ENCODE data around the gene DPP4. TPM values are rescaled to one million over a fixed set of nuclear protein-coding genes. Genes with fewer than 3 reads are reported as not detected.

DPP4 gene
- total RNA-seq (1 to 10 TPM; 1.7 to 8.3 (median 4.1) TPM), polyA plus RNA-seq (1 to 10 TPM; 1.1 to 5.2 TPM)
- long read RNA-seq, donor 1, transcript DPP4-201 (26 exons, 3,904 nt) = major isoform, 6 of 8 reads
- long read RNA-seq, donor 1, partial matches to known transcripts = 0 of 8 reads
- long read RNA-seq, donor 1, other reads (novel, unspliced or antisense) = 2 of 8 reads
- long read RNA-seq, donor 2, partial matches to known transcripts = 0 of 3 reads
- long read RNA-seq, donor 2, other reads (novel, unspliced or antisense) = 1 of 3 reads
- long read RNA-seq, donor 3, transcript DPP4-201 (26 exons, 3,904 nt) = major isoform, 11 of 18 reads
- long read RNA-seq, donor 3, partial matches to known transcripts = 3 of 18 reads
- long read RNA-seq, donor 3, other reads (novel, unspliced or antisense) = 4 of 18 reads

DNA sequence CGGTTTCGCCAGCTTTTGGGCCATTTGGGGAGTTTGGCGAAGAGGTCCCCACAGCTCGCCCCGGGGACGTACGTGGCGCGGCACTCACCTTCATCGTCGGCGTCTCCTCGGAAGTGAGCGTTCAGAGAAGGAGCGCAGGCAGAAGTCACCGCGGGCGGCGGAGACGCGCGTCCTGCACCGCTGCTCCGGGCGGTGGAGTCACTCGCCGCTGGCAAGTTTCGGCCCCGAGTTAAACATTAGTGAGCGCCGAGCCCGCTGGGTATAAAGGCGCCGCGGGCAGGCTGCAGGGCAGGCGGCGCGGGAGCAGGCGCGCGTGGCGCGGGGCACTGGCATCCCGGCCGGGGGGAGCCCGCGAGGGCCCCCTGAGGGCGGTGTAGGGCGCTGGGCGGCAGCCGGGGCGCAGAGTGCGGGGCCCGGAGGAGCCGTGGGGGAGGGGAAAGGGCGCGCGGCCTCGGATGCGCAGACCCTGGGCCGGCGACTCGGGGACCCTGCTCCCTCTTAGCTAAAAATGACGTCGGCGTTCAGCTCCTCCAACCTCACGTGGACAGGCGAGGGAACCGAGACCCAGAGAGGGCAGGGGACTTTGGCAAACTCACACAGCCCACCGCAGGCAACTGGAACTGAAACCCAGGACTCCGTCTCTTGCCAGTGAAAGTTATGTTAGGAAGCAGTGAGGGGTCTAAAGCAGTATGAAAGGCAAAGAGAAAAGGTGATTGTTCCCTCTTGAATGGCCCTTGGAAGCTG lies at the start of gene DPP4:
TSS of gene DPP4 (minus strand) at position 328 of the 744 bp plus-strand sequence. CDS start at position 94, 234 bp downstream.
- peaks cover 0 to 18% (median 0%) of the 10 kb centered on the region in 7 donors for H3K27me3 ChIP-seq
- WGBS, 2 donors = 1% methylated on average over 63 to 71 of the region's 71 CpGs
- peaks cover 3 to 62% (median 27%) of the 10 kb centered on the region in 9 donors for H3K4me1 ChIP-seq
- intact Hi-C loops (cut with DNase I) = loop anchor here in 5 of 10 donors (5.0 to 10.0 kb wide), 4 partner anchors 43 to 62 kb away; no protein-coding TSS in a partner anchor
- peak; percentile 33 to 82 (median 64) for ATAC-seq
- TF ChIP-seq, protein P1, sequence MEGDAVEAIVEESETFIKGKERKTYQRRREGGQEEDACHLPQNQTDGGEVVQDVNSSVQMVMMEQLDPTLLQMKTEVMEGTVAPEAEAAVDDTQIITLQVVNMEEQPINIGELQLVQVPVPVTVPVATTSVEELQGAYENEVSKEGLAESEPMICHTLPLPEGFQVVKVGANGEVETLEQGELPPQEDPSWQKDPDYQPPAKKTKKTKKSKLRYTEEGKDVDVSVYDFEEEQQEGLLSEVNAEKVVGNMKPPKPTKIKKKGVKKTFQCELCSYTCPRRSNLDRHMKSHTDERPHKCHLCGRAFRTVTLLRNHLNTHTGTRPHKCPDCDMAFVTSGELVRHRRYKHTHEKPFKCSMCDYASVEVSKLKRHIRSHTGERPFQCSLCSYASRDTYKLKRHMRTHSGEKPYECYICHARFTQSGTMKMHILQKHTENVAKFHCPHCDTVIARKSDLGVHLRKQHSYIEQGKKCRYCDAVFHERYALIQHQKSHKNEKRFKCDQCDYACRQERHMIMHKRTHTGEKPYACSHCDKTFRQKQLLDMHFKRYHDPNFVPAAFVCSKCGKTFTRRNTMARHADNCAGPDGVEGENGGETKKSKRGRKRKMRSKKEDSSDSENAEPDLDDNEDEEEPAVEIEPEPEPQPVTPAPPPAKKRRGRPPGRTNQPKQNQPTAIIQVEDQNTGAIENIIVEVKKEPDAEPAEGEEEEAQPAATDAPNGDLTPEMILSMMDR (IDR thresholded peaks at IDR 0.05) = peak in 1 of 9 donors; percentile 18
- H3K36me3 ChIP-seq = no peaks in the 10 kb centered on the region
- peaks cover 0 to 11% (median 4%) of the 10 kb centered on the region in 11 donors for H3K9me3 ChIP-seq
- peak within 1 kb of the TSS; percentile 52 to 84 (median 63) for H3K4me3 ChIP-seq
- peak; percentile 14 to 38 for DNase-seq
- peak within 1 kb of the TSS in 9 of 10 donors; percentile 10 to 79 (median 65) for H3K27ac ChIP-seq

DNA sequence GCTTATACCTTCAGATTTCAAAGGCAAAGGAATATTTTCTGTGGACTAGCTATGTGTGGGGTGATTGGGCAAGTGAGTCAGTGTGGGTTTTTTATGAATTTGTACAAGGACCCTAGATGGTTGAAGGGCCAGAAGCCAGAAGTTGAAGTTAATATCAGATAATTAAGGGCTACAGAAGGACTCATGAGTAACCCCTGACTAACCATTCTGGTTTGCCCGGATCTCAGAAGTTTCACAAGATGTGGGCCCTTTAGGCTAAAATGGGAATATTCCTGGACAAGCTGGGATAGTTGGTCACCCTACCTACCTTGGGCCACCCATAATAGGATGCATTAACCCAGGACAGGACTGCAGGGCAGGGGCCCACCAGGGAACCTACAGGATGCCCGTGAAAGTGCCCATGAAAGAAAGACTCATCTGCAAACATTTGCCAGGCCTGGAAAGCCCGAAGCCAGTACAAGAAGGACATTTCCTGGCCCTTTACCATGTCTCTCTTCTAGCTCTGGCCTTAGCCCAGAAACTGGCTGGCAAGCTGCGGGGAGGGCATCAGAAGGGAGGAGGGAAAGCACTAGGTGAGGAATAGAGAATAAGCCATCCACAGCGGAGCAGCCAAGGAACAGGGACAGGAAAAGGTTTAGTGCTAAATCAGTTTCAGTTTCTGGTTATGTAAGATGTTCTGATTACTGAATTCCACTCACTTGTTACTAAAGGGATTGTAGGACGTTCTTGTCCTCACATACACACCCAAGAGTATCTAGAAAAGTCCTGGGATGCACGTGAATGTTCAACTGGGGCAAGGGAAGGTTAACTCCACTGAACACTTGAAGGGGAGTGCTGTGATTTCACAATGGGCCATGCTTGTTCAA lies 44.4 kb upstream of the DPP4 start:
- Histone ChIP-seq H3K27ac (peak overlapping the region in 6 of 10 donors; percentile 13 to 59 (median 39)), H3K9me3 (peaks cover 0 to 9% (median 0%) of the 10 kb centered on the region in 11 donors), H3K27me3 (no peaks in the 10 kb centered on the region), H3K4me1 (peaks cover 3 to 34% (median 13%) of the 10 kb centered on the region in 9 donors), H3K4me3 (no peak overlapping the region), H3K36me3 (no peaks in the 10 kb centered on the region)
- DNase-seq (peak; percentile 25 to 37), ATAC-seq (peak; percentile 41 to 90 (median 77))
- WGBS, 2 donors = 31 to 34% methylated on average over 7 of the region's 7 CpGs
- TF ChIP-seq, protein P1 (IDR thresholded peaks at IDR 0.05) = no peak
- intact Hi-C loops (cut with DNase I) = loop anchor here in 2 of 10 donors (5.0 kb wide), 2 partner anchors 41 to 46 kb away; partner anchors contain the start of gene DPP4 (in 1 of the 2)

GRCh38 chr2:162116352-162116751 lies 42.3 kb upstream of the DPP4 start:
- ATAC-seq (no peak), DNase-seq (no peak)
- Histone ChIP-seq H3K4me3 (no peak overlapping the region), H3K27me3 (no peaks in the 10 kb centered on the region), H3K36me3 (no peaks in the 10 kb centered on the region), H3K4me1 (peaks cover 3 to 51% (median 19%) of the 10 kb centered on the region in 9 donors), H3K9me3 (peaks cover 0 to 9% (median 0%) of the 10 kb centered on the region in 11 donors), H3K27ac (no peak overlapping the region)
- TF ChIP-seq, protein P1 (IDR thresholded peaks at IDR 0.05) = no peak
- intact Hi-C loops (cut with DNase I) = loop anchor here in 2 of 10 donors (5.0 kb wide), 2 partner anchors 39 to 44 kb away; partner anchors contain the start of gene DPP4 (in 1 of the 2)
